ENCODE data around the gene NANOS3. TPM values are rescaled to one million over a fixed set of nuclear protein-coding genes. Genes with fewer than 3 reads are reported as not detected.

Gene NANOS3
- total RNA-seq, 1 experiment from 2014 or later, result 1.2 TPM

DNA sequence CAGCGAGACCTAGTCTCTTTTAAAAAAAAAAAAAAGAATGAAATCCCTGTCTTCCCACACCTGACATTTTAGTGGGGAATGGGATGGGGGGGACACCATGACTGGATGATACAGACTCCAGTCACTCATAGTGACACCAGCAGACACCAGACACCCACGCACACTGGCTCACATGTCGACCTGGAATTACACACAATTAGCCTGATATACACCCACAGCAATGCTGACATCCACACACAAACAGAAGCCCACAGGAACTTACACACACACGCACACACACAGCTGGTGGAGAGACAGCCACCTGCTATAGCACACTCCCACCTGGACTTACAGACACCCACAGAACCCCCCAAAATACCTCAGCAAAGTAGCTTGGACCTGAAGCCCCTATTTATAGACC lies 8.3 kb upstream of the NANOS3 start:
- peaks cover 19% of the 10 kb centered on the region for H3K4me1 Mint-ChIP-seq (ENCODE audit: low read depth, unreplicated experiment)
- no peaks in the 10 kb centered on the region for H3K27me3 Mint-ChIP-seq (ENCODE audit: unreplicated experiment)
- intact Hi-C loops (cut with micrococcal nuclease; ENCODE audit: unreplicated experiment), result no loop called here

DNA sequence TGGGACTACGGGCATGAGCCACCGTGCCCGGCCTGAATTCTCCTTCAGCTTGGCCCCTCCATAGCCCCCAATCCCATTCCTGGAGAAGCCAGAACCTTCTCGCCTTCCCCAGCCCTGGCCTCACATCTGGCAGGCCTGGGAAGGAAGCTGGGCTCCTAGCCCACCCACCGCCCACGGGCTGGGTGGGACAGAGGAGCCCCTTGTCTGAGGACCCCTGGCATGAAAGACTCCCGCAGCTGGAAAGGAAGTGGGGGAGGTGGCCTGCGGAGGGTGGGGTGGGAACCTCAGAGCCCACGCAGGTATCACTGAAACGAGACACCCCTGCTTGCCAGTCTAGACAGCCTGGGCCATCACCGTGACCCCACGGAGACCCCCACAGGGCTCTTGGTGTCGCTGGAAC lies 7.7 kb upstream of the NANOS3 start:
- no peak overlapping the region for H3K4me3 Mint-ChIP-seq (ENCODE audit: low read depth, unreplicated experiment)
- no TSS peak for BruUV-seq (replicated peaks)

More for the DNA sequence above, 8.3 kb upstream of the NANOS3 start:
- H3K9me3 Mint-ChIP-seq (ENCODE audit: low read depth, unreplicated experiment), result no peaks in the 10 kb centered on the region
- H3K4me3 Mint-ChIP-seq (ENCODE audit: low read depth, unreplicated experiment), result no peak overlapping the region
- CTCF ChIA-PET, result no interaction called here
- peaks cover 27% of the 10 kb centered on the region for H3K36me3 Mint-ChIP-seq (ENCODE audit: insufficient read depth, unreplicated experiment)
- no peak for DNase-seq
- no peak overlapping the region for H3K27ac Mint-ChIP-seq (ENCODE audit: unreplicated experiment)
- TF ChIP-seq, protein P1, sequence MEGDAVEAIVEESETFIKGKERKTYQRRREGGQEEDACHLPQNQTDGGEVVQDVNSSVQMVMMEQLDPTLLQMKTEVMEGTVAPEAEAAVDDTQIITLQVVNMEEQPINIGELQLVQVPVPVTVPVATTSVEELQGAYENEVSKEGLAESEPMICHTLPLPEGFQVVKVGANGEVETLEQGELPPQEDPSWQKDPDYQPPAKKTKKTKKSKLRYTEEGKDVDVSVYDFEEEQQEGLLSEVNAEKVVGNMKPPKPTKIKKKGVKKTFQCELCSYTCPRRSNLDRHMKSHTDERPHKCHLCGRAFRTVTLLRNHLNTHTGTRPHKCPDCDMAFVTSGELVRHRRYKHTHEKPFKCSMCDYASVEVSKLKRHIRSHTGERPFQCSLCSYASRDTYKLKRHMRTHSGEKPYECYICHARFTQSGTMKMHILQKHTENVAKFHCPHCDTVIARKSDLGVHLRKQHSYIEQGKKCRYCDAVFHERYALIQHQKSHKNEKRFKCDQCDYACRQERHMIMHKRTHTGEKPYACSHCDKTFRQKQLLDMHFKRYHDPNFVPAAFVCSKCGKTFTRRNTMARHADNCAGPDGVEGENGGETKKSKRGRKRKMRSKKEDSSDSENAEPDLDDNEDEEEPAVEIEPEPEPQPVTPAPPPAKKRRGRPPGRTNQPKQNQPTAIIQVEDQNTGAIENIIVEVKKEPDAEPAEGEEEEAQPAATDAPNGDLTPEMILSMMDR (IDR thresholded peaks at IDR 0.05; ENCODE audit: unreplicated experiment), result no peak
- no TSS peak for BruUV-seq (replicated peaks)

DNA sequence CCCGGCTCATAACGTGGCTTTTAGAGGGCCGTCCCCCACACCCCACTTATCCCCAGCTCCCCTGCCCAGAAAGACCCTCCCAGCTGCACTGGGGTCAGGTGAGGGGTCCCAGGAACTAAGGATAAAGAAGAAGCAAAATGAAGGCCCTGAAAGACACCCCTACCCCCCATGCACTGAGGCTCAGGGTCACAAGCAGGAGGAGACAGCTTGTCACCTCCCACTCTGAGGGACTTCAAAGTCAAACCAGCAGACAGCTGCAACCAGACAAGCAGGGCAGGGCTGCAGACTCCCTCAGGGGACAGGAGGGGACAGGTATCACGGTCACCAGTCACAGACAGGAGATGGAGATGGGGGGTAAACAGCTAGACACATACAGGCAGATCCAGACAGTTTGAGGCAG lies 6.1 kb upstream of the NANOS3 start:
- intact Hi-C loops (cut with micrococcal nuclease; ENCODE audit: unreplicated experiment), result no loop called here
- no peaks in the 10 kb centered on the region for H3K9me3 Mint-ChIP-seq (ENCODE audit: low read depth, unreplicated experiment)
- H3K27me3 Mint-ChIP-seq (ENCODE audit: unreplicated experiment), result no peaks in the 10 kb centered on the region
- CTCF ChIA-PET, result no interaction called here
- no peak overlapping the region for H3K4me3 Mint-ChIP-seq (ENCODE audit: low read depth, unreplicated experiment)
- TF ChIP-seq, protein P1 (IDR thresholded peaks at IDR 0.05; ENCODE audit: unreplicated experiment), result no peak
- no peak overlapping the region for H3K27ac Mint-ChIP-seq (ENCODE audit: unreplicated experiment)
- DNase-seq, result no peak
- H3K36me3 Mint-ChIP-seq (ENCODE audit: insufficient read depth, unreplicated experiment), result peaks cover 16% of the 10 kb centered on the region
- no TSS peak for BruUV-seq (replicated peaks)
- H3K4me1 Mint-ChIP-seq (ENCODE audit: low read depth, unreplicated experiment), result peaks cover 7% of the 10 kb centered on the region

More for the DNA sequence above, 7.7 kb upstream of the NANOS3 start:
- H3K27ac Mint-ChIP-seq (ENCODE audit: unreplicated experiment), result no peak overlapping the region
- H3K9me3 Mint-ChIP-seq (ENCODE audit: low read depth, unreplicated experiment), result no peaks in the 10 kb centered on the region
- TF ChIP-seq, protein P1 (IDR thresholded peaks at IDR 0.05; ENCODE audit: unreplicated experiment), result no peak
- H3K36me3 Mint-ChIP-seq (ENCODE audit: insufficient read depth, unreplicated experiment), result peaks cover 21% of the 10 kb centered on the region
- CTCF ChIA-PET, result interaction anchor here (0.6 kb wide), 1 partner anchor 175 kb away, joined by 5 read pairs; no protein-coding TSS in a partner anchor
- no peaks in the 10 kb centered on the region for H3K27me3 Mint-ChIP-seq (ENCODE audit: unreplicated experiment)
- DNase-seq, result no peak
- peaks cover 12% of the 10 kb centered on the region for H3K4me1 Mint-ChIP-seq (ENCODE audit: low read depth, unreplicated experiment)
- intact Hi-C loops (cut with micrococcal nuclease; ENCODE audit: unreplicated experiment), result no loop called here

DNA sequence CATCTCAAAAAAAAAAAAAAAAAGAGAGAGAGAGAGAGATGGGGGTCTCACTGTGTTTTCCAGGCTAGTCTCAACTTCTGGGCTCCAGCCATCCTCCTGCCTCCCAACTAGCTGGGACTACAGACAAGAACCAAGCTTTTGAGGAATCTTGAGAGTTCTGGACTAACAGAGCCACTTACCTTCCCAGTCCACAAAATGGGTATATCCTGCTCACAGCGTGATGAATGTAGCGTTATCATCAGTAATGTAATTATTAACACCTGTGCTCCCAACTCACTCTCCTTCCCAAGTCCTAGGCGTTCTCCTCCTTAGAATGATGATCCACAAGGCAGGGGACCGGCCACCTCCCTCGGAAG lies 4.6 kb upstream of the NANOS3 start:
- H3K27me3 Mint-ChIP-seq (ENCODE audit: unreplicated experiment), result no peaks in the 10 kb centered on the region

More for the DNA sequence above, 4.6 kb upstream of the NANOS3 start:
- H3K4me1 Mint-ChIP-seq (ENCODE audit: low read depth, unreplicated experiment), result no peaks in the 10 kb centered on the region
- H3K4me3 Mint-ChIP-seq (ENCODE audit: low read depth, unreplicated experiment), result peak overlapping the region; percentile 66
- peak overlapping the region; percentile 44 for H3K27ac Mint-ChIP-seq (ENCODE audit: unreplicated experiment)
- TF ChIP-seq, protein P1 (IDR thresholded peaks at IDR 0.05; ENCODE audit: unreplicated experiment), result no peak
- BruUV-seq (replicated peaks), result no TSS peak
- intact Hi-C loops (cut with micrococcal nuclease; ENCODE audit: unreplicated experiment), result no loop called here
- H3K9me3 Mint-ChIP-seq (ENCODE audit: low read depth, unreplicated experiment), result no peaks in the 10 kb centered on the region
- no peak for DNase-seq
- CTCF ChIA-PET, result interaction anchor here (0.6 to 0.7 kb wide), 5 partner anchors 14 to 601 kb away, joined by 3 to 11 read pairs (median 3); no protein-coding TSS in a partner anchor
- H3K36me3 Mint-ChIP-seq (ENCODE audit: insufficient read depth, unreplicated experiment), result peaks cover 7% of the 10 kb centered on the region
